ENCODE measurements around the gene DUOX2.
"Not testable (repeated sequence)": the region's sequence is repeated elsewhere in the genome, so short reads cannot be mapped to it uniquely, and the experiment has no call there.

The DUOX2 gene

GRCh38 chr15:45084163-45084562, 29.8 kb downstream of the DUOX2 start:
- H3K4me3 ChIP-seq (replicated peaks in 1 of 2; ENCODE audit: low read depth in 2 of 2, low read length in 2 of 2) = no peak overlapping the region
- TF ChIP-seq, protein P1, sequence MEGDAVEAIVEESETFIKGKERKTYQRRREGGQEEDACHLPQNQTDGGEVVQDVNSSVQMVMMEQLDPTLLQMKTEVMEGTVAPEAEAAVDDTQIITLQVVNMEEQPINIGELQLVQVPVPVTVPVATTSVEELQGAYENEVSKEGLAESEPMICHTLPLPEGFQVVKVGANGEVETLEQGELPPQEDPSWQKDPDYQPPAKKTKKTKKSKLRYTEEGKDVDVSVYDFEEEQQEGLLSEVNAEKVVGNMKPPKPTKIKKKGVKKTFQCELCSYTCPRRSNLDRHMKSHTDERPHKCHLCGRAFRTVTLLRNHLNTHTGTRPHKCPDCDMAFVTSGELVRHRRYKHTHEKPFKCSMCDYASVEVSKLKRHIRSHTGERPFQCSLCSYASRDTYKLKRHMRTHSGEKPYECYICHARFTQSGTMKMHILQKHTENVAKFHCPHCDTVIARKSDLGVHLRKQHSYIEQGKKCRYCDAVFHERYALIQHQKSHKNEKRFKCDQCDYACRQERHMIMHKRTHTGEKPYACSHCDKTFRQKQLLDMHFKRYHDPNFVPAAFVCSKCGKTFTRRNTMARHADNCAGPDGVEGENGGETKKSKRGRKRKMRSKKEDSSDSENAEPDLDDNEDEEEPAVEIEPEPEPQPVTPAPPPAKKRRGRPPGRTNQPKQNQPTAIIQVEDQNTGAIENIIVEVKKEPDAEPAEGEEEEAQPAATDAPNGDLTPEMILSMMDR (IDR thresholded peaks at IDR 0.05; ENCODE audit: low read depth, low read length) = no peak
- DNase-seq (ENCODE audit: low read depth in 2 of 2) = no peak

DNA sequence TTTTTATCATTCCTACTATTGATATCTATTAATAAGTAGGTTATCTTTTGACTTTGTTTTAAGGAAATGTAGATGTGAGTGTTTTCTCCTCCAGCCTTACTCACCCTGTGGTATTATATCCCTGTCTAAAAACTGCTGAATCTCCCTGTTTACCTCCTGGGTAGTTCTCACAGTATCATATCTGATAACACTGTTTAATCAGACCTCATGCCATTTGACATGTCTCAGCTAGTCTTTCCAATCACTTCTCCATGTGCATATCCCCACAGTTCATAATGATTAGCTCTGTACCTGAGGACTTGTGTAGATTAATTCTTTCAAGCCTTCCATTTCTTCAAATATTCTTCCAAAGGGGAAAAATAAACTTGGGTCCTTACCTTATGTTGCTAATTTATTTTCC, 30.7 kb downstream of the DUOX2 start:
- no peak for DNase-seq (ENCODE audit: low read depth in 2 of 2)
- H3K4me3 ChIP-seq (replicated peaks in 1 of 2; ENCODE audit: low read depth in 2 of 2, low read length in 2 of 2) = no peak overlapping the region
- TF ChIP-seq, protein P1 (IDR thresholded peaks at IDR 0.05; ENCODE audit: low read depth, low read length) = no peak

DNA sequence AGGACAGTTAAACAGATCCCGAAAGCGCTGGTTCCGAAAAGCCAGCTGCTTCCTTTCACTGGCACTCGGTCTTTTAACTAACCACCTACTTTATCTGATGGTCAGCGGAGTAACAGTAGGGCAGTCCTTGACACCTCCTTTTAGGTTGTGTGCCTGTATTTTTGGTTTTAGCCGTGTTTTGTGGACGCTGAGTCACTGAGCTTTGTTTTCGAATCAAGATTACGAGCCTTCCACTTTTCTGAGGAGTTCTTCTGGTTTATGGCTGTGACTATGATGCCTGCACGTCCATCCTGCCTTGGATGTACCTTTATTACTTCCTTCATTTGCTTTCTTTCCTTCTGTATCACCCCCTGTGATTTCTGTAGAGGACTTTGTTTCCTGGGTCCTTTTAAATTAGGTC, 31.6 kb downstream of the DUOX2 start:
- not testable (repeated sequence) for H3K4me3 ChIP-seq (replicated peaks in 1 of 2; ENCODE audit: low read depth in 2 of 2, low read length in 2 of 2); DNase-seq (ENCODE audit: low read depth in 2 of 2)

- not testable (repeated sequence) for DNase-seq (ENCODE audit: low read depth in 2 of 2); H3K4me3 ChIP-seq (replicated peaks in 1 of 2; ENCODE audit: low read depth in 2 of 2, low read length in 2 of 2)
Measured at GRCh38 chr15:45080593-45080992, 33.4 kb downstream of the DUOX2 start.

- not testable (repeated sequence) for H3K4me3 ChIP-seq (replicated peaks in 1 of 2; ENCODE audit: low read depth in 2 of 2, low read length in 2 of 2); DNase-seq (ENCODE audit: low read depth in 2 of 2)
Measured at GRCh38 chr15:45079628-45080246, 34.2 kb downstream of the DUOX2 start.

- not testable (repeated sequence) for H3K4me3 ChIP-seq (replicated peaks in 1 of 2; ENCODE audit: low read depth in 2 of 2, low read length in 2 of 2); DNase-seq (ENCODE audit: low read depth in 2 of 2)
Measured at GRCh38 chr15:45079201-45079600, 34.8 kb downstream of the DUOX2 start.

DNA sequence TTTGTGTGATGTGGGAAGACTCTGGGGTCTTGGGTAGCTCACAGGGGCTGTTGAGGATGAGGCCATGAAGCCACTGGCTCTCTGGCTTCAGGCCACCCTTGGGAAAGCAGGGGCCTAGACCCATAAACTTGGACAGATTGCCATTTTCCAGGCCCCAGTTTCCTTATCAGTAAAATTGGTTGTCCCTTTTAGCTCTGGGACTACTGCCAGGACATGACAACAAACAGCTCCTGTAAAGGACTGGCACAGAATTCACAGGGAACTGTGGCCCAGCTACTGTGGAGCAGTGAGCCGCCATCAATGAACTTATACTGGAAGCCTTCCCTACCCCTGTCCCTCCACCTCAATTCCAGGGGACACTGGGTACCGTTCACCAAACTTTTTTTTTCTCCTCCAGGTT, 36.6 kb downstream of the DUOX2 start:
- not testable (repeated sequence) for H3K4me3 ChIP-seq (replicated peaks in 1 of 2; ENCODE audit: low read depth in 2 of 2, low read length in 2 of 2); DNase-seq (ENCODE audit: low read depth in 2 of 2)

DNA sequence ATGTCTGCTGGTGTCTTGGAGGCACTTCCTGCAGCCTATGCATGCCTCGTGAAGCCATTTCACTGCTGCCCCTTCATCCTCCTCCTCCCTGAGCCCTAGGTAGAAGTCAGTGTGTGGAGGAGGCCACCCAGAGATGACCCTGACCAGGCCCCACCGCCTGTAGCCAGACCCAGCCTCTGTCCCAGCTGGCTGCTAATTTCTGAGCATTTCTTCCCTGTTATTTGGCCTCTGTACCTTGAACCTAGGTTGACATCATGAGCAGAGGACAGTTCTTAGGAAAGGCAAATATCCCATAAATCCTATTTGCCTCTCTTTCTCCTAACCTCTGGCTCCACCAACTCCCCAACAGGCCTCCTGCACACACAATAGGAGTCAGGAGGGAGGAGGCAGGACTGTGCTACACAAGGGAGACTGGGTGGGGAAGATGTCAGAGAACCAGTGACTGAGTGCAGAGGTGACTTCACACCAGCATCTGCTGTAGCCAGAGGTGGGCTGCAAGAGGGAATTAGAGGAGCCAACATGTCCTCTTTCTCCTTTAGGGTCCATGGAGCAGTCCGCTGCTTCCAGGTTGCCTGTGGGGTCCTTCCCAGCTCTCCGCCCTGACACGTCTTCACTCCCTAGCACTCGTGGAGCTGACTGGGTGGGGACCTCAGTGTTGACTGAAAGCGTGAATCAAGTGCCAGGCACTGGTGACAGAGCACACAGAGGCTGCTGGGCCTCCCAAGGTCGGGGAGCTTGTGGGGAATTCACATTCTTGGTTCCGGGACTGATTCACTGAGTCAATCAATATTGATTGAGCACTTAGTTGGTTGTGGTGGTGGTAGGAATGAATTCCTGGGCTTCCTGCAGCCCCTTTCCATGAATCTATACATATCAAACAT, 38.3 kb downstream of the DUOX2 start:
- not testable (repeated sequence) for DNase-seq (ENCODE audit: low read depth in 2 of 2); H3K4me3 ChIP-seq (replicated peaks in 1 of 2; ENCODE audit: low read depth in 2 of 2, low read length in 2 of 2)

- H3K4me3 ChIP-seq (replicated peaks in 1 of 2; ENCODE audit: low read depth in 2 of 2, low read length in 2 of 2); DNase-seq (ENCODE audit: low read depth in 2 of 2): not testable (repeated sequence)
Measured at GRCh38 chr15:45073602-45074001, 40.4 kb downstream of the DUOX2 start.

- H3K4me3 ChIP-seq (replicated peaks in 1 of 2; ENCODE audit: low read depth in 2 of 2, low read length in 2 of 2); DNase-seq (ENCODE audit: low read depth in 2 of 2): not testable (repeated sequence)
Measured at GRCh38 chr15:45069942-45070360, 44.0 kb downstream of the DUOX2 start.

- H3K4me3 ChIP-seq (replicated peaks in 1 of 2; ENCODE audit: low read depth in 2 of 2, low read length in 2 of 2) = no peak overlapping the region
- peak; percentile 12 to 37 for DNase-seq (ENCODE audit: low read depth in 2 of 2)
- TF ChIP-seq, protein P1 (IDR thresholded peaks at IDR 0.05; ENCODE audit: low read depth, low read length) = no peak
Measured at GRCh38 chr15:45064386-45064785, 49.6 kb downstream of the DUOX2 start.

DNA sequence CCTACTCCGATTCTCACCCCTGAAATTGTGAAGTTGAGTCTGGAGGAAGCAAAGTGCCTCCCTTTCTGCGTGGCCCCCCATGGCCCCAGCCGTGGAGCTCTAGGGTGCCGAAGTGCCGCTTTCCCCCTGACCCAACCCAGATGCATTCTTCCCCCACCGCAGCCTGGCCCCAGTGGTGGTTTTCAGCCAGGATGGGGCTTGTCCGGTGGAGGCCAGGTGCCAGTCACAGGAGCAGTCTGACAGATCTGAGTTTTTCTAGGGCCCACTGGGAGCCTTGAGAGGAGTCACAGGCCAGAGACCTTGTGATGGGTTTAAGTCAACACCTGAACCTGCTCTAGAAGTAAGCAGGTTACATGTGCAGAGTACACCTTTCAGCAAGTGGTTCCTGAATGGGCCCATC, 51.7 kb downstream of the DUOX2 start:
- H3K4me3 ChIP-seq (replicated peaks in 1 of 2; ENCODE audit: low read depth in 2 of 2, low read length in 2 of 2); DNase-seq (ENCODE audit: low read depth in 2 of 2): not testable (repeated sequence)

DNA sequence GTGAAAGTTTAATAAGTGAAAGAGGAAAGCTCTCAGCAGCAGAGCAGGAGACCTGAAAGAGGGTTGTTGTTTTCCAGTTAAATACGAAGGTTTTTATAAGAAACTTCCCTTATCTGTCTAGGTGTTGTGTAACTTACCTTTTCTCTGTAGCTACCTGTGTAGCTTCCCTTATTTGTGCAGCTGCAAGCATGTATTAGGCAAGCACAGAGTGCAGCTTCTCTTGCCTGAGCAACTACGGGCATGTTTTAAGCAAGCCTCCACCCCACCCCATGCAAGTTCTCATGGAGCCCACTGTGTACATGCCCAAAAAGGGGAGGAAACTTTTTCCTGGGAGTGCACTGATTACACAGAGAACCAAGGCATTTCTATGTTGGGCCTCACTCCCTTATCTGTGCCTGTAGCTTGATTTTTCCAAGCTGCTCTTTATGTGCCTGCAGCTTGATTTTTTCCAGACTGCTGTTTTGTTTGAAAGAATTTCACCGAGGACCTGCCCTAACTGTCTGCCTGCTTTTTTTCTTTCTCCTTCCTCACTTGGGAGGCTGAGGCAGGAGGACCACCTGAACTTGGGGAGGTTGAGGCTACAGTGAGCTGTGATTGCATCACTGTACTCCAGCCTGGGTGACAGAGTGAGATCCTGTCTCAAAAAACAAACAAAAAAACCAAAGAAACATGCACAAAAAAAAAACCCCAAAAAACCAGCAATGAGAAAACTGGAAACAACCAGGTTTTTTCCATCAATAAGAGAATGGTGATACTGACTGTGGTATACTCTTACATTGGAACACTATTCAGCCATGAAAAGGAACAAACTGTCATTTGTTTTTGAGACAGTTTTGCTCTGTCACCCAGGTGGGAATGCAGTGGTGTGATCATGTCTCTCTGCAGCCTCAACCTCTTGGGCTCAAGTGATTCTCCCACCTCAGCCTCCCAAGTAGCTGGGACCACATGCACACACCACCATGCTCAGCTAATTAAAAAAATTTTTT, 55.0 kb downstream of the DUOX2 start:
- not testable (repeated sequence) for H3K4me3 ChIP-seq (replicated peaks in 1 of 2; ENCODE audit: low read depth in 2 of 2, low read length in 2 of 2); DNase-seq (ENCODE audit: low read depth in 2 of 2)

DNA sequence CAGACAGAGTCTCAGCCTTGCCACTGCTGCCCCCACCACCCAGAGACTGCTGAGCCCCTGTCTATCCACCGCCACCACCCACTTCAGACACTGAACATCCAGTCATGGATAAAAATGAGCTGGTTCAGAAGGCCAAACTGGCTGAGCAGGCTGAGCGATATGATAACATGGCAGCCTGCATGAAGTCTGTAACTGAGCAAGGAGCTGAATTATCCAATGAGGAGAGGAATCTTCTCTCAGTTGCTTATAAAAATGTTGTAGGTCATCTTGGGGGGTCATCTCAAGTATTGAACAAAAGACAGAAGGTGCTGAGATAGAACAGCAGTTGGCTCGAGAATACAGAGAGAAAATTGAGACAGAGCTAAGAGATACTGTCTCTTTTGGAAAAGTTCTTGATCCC, 61.3 kb downstream of the DUOX2 start:
- H3K4me3 ChIP-seq (replicated peaks in 1 of 2; ENCODE audit: low read depth in 2 of 2, low read length in 2 of 2) = not testable (repeated sequence)

More for the DNA sequence above, 61.3 kb downstream of the DUOX2 start:
- not testable (repeated sequence) for DNase-seq (ENCODE audit: low read depth in 2 of 2)

All from cardiac fibroblast (primary cell).